ENCODE data around the gene FLCN.

DNA sequence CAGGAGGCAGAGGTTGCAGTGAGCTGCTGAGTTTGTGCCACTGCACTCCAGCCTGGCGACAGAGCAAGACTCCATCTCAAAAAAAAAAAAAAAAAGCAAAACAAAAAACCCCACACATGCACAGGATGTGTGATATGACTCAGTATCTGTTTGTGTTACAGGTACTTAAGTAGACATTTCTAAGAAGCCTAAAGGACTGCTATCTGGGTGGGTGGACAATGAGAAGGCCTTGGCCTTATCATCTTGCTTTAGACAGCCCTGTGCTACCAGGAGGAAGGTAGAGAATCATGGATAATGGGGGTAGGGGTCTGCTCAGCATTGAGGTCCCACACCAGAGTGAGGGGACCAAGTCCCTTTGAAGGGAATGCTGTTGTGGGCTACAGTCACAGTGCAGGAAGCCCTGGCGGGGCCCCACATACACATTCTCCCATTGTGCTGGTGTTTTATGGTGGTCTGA, 57.6 kb downstream of the FLCN start:
- TF ChIP-seq CTCF (IDR thresholded peaks at IDR 0.05) (no peak), POLR2A (IDR thresholded peaks at IDR 0.05) (no peak)

All from uterus (tissue), 2 donors.